ENCODE results near the gene SAFB.

- TF ChIP-seq PATZ1 (CRISPR knock-in tag; IDR thresholded peaks at IDR 0.05; ENCODE audit: borderline replicate concordance) (no peak), CREB5 (CRISPR knock-in tag; IDR thresholded peaks at IDR 0.05; ENCODE audit: low read depth) (no peak), ARNTL (CRISPR knock-in tag; IDR thresholded peaks at IDR 0.05; ENCODE audit: borderline replicate concordance, low read depth) (no peak), ZNF565 (CRISPR knock-in tag; conservative IDR thresholded peaks at IDR 0.05; ENCODE audit: low read depth) (no peak), TOX (CRISPR knock-in tag; IDR thresholded peaks at IDR 0.05; ENCODE audit: borderline replicate concordance) (no peak), ZNF70 (CRISPR knock-in tag; IDR thresholded peaks at IDR 0.05) (no peak)
Measured at GRCh38 chr19:5585461-5586299, 37.2 kb upstream of the SAFB start.
